Spinal cord (tissue), 10 donors: ENCODE measurements around the gene PRIMA1. TPM values are rescaled to one million over a fixed set of nuclear protein-coding genes. Genes with fewer than 3 reads are reported as not detected.

ENCODE experiments used
- DNase-seq, 6 donors: peaks; one replicate each; pipeline versions ENCODE4 v3.0.0 to v3.0.0-alpha.2; 2013 to 2015; ENCODE audit warnings: low spot score in 6 of 6, low read depth in 4 of 6
- H3K27ac ChIP-seq: one replicate; pipeline ENCODE4 v1.5.1; 2013; ENCODE audit warnings: low read depth, low read length, control low read depth
- H3K27me3 ChIP-seq: one replicate; pipeline ENCODE4 v1.6.1; 2013; ENCODE audit warnings: low read length; ENCODE audit not compliant: control insufficient read depth, insufficient read depth
- H3K36me3 ChIP-seq: one replicate; pipeline ENCODE4 v1.6.1; 2013; ENCODE audit warnings: low read length; ENCODE audit not compliant: control insufficient read depth, insufficient read depth
- H3K4me1 ChIP-seq: one replicate; pipeline ENCODE4 v1.6.1; 2013; ENCODE audit warnings: low read length; ENCODE audit not compliant: control insufficient read depth, insufficient read depth
- H3K4me3 ChIP-seq: one replicate; pipeline ENCODE4 v1.5.1; 2013; ENCODE audit warnings: low read depth, low read length, control low read depth
- H3K9me3 ChIP-seq: one replicate; pipeline ENCODE4 v1.6.1; 2013; ENCODE audit warnings: low read length; ENCODE audit not compliant: control insufficient read depth, insufficient read depth
- WGBS: methylation state at CpG from one replicate; pipeline ENCODE4 v1.1.5; 2013; ENCODE audit warnings: missing lambda C conversion rate; ENCODE audit not compliant: insufficient coverage; 5-methylcytosine and 5-hydroxymethylcytosine counted together
- polyA plus RNA-seq, 2 donors: library from polyadenylated mRNA; unstranded; fragments of 120-200 nt; gene quantifications; one replicate each; pipeline ENCODE4 v1.2.1, GENCODE V29; 2013; ENCODE audit not compliant: insufficient read length in 2 of 2
- total RNA-seq, 2 donors: library from RNA; depleted of rRNA in 1 of 2; stranded (reverse); fragments of 120-200 nt in 1 of 2; fragments of >200 nt in 1 of 2; gene quantifications; one replicate each; pipeline versions ENCODE4 v1.2.3 to v1.2.4, GENCODE V29; 2013 to 2014
- donor health status: healthy.

The PRIMA1 gene
- total and polyA plus RNA-seq, 4 donors: 4.5 to 27.8 (median 12.0) TPM

DNA sequence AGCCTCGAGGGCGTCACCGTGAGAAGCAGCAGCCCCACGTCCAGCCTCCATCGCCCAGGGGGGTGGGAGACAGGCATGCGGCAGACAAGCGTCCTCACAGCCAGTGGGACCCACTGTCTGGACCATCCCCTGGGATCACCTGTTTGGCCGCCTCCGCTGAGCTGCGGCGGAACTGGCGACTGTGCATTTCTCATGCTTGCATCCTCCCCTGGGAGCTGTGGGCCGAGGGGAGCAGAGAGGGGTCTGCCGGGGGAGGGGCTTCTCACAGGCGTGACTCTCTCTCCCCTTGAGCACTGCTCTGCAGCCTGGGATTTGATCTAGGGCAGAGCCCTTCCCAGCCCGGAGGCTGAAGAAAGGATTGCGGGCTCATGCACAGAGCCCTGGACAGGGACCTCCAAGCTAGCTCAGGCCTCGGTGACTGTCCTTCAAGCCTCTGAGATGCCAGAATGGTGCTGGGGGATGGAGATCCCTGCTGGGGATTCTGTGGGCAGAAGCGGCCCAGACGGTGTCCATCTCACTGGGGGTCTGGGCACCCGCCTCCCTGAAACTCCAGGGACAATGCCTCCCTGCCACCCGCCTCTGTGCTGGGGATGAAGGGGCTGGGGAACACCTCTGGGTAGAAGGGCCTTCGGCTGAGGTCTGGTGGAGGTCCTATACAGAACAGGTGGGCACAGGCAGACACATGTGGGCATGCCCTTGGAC, 61.1 kb downstream of the PRIMA1 start:
- Histone ChIP-seq H3K9me3 (no peaks in the 10 kb centered on the region), H3K27me3 (no peaks in the 10 kb centered on the region), H3K4me3 (no peak overlapping the region), H3K36me3 (peaks cover 40% of the 10 kb centered on the region), H3K27ac (no peak overlapping the region), H3K4me1 (peaks cover 3% of the 10 kb centered on the region)
- WGBS: 84% methylated on average over 21 of the region's 23 CpGs
- DNase-seq: no peak

DNA sequence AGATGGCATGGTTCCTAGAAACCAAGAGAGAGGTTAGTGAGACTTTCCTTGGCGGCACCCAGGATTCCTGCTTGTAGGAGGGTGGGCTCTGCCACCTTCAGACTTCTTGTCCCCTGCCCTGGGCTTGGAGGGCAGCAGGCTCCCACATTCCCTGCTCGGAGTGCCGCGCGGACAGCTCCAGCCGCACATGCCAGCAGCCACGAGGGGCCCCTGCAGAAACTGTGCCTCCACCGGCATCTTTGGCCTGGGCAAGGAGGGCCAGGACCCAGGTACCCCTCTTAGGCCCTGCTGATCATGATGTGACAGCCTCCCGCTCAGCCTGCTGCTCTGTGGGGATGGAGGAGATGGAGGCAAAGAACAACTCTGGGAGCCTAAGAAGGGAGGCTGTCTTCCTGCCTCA, 62.3 kb downstream of the PRIMA1 start:
- Histone ChIP-seq H3K4me3 (no peak overlapping the region), H3K9me3 (no peaks in the 10 kb centered on the region), H3K4me1 (peaks cover 3% of the 10 kb centered on the region), H3K36me3 (peaks cover 42% of the 10 kb centered on the region), H3K27ac (no peak overlapping the region), H3K27me3 (no peaks in the 10 kb centered on the region)
- no peak for DNase-seq
- 89% methylated on average over 8 of the region's 9 CpGs for WGBS

DNA sequence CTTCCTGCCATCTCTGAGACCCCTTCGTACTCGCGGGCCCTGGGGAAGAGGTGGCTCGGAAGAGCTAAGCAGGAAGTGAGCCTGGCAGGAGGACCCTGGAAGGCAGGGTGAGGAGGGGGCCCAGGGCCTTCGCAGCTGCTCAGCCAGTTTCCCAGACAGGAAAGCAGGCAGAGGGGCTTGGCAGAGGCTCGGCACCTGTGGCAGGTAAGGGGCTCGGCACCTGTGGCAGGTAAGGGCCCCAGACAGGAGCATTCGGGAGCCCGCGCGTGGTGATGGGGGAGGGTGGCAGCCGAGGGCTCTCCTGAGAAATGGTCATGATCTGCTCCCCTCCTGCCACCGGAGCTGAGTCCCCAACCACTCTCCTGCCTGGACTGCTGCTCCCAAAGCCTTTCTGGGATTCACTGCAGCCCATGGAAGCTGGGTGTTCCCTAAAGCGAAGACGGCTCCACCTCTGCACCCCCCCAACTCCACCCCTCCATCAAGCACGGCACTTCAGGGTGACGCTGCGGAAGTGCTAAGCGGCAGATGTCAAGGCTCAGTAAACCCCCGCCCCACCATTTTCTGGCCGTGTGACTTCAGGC, 63.2 kb downstream of the PRIMA1 start:
- H3K9me3 ChIP-seq: no peaks in the 10 kb centered on the region
- no peak overlapping the region for H3K4me3 ChIP-seq
- H3K36me3 ChIP-seq: peaks cover 51% of the 10 kb centered on the region
- 82% methylated on average over 21 of the region's 21 CpGs for WGBS
- H3K27ac ChIP-seq: no peak overlapping the region
- DNase-seq: no peak
- H3K27me3 ChIP-seq: no peaks in the 10 kb centered on the region
- peaks cover 3% of the 10 kb centered on the region for H3K4me1 ChIP-seq

DNA sequence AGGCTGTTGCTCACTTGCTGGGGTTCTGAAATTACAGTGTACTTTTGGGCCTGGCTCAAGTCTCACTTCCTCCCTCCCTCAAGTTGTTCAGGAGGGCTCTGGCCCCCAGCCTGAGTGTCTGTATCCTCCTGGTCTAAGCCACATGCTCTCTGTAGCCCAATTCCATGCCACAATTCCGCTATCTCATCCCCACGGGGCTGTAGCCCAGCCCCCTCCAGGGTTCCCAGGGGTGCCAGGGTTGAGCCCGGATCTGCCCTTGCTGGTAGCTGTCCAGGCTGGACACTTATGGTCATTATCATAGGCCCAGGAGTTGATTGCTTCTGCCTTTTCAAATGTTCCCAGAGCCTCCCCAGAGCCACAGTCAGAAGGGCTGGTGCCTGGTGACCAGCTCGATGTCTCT, 65.3 kb downstream of the PRIMA1 start:
- 80% methylated on average over 4 of the region's 4 CpGs for WGBS
- H3K36me3 ChIP-seq: peaks cover 44% of the 10 kb centered on the region
- no peak for DNase-seq
- H3K27me3 ChIP-seq: no peaks in the 10 kb centered on the region
- no peaks in the 10 kb centered on the region for H3K9me3 ChIP-seq
- no peak overlapping the region for H3K4me3 ChIP-seq
- no peaks in the 10 kb centered on the region for H3K4me1 ChIP-seq
- H3K27ac ChIP-seq: no peak overlapping the region

DNA sequence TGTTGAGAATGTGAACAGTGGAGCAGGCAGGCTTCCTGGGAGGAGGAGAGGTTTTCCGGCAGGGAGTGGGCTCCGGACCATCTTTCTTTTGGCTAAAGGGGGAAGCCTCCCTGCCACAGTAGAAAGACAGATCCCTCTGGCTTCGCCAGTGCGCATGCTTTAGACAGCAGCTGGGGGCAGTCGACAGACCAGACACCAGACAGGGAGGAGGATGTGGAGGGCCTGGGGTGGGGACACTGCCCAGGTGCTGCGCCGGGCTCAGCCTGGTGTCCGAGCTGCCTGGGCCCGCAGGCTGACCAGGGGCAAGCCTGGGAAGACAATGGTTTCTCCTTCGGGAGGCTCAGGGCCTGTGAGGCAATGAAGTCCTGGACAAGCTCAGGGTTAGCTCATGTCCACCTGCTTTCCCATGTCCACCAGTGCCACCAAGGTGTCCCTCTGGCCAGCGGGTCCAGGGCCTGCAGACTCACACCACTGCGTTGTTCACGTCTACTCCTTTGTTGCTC, 67.3 kb downstream of the PRIMA1 start:
- Histone ChIP-seq H3K27me3 (no peaks in the 10 kb centered on the region), H3K4me3 (no peak overlapping the region), H3K36me3 (peaks cover 35% of the 10 kb centered on the region), H3K9me3 (no peaks in the 10 kb centered on the region), H3K27ac (no peak overlapping the region), H3K4me1 (peaks cover 15% of the 10 kb centered on the region)
- DNase-seq: no peak
- 90% methylated on average over 10 of the region's 13 CpGs for WGBS

DNA sequence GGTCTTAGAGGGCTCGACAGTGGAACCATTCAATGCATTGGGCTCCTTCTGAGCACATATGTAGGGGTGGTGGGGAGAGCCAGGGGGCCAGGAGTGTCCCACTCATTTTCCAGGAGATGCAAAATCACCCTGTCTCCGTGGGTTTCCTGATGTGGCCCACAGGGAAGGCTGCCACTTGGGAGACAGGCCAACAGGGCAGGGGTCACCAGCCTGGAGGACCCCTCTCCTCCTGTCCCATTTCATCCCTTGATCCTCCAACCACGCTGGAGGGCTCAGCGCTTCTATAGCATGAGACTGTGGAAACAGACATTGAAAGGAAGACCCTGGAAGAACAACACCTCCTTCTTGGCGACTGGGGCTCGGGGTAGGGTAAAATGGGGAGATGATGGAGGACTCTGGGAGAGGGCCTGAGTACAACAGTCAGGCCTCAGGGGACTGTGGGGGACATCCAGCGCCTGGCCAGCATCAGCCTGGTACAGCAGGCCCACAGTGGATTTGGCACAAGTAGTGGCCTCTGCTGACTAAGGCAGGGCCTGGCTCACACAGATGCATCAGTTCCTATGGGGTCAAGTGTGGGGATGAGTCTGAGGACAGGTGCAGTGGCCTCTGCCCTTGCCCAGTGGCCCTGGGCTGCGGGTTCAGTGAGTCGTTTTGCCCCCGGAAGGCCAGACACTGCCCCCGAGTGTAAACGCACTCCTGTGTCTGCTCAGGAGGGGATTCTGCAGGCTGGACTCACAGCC, 68.0 kb downstream of the PRIMA1 start:
- H3K9me3 ChIP-seq: no peaks in the 10 kb centered on the region
- no peaks in the 10 kb centered on the region for H3K27me3 ChIP-seq
- H3K4me3 ChIP-seq: no peak overlapping the region
- no peak overlapping the region for H3K27ac ChIP-seq
- H3K4me1 ChIP-seq: peaks cover 22% of the 10 kb centered on the region
- H3K36me3 ChIP-seq: peaks cover 30% of the 10 kb centered on the region
- DNase-seq: no peak
- WGBS: 85% methylated on average over 9 of the region's 12 CpGs

DNA sequence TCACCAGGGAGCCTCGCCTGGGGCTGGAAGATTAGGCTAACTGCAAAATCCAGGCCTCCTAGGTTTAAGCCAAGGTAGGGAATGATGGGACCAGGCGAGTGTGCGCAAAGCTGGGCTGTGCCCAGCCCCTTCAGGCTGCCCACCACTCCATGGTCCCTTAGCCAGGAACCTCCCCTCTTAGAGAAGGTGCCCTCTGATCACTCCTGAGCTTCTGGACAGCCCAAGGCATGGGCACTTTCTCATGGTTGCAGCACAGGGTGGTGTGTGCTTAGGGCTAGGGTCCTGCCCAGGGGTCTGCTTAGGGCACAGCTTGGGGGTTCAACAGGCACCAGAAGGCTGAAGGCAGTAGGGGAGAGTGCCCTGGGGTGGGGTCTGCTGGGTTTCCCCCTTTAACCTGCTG, 69.0 kb downstream of the PRIMA1 start:
- Histone ChIP-seq H3K27ac (no peak overlapping the region), H3K36me3 (peaks cover 25% of the 10 kb centered on the region)
- WGBS: 83% methylated on average over 1 of the region's 3 CpGs

DNA sequence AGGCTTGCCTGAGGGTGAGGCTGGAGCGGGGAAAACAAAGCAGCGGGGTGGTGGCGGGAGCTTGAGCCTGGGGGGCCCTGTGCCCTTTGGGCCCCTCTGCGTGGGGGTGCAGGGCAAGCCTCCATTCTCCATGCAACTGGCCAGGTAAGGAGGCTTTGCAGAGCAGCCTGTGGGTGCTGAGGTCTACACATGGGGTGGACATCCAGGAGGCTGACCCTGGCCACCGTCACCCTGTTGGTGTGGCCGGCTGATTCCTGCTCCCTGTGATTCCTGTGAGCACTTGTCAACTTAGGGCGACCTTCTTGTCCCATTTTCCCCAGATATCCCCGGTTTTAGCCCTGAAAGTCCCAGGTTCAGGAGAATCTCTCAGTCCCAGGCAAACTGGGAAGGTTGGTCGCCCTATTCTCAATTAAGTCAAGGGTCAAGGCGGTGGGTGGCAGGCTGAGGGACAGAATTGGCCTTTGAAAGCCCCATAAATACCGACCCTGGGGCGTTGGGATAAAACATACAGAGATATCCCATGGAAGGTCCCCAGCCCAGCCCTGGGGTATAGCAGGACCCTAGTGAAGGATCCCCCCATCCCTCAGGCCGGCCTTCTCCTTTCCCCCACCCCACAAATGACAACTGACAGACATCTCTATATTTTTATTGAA, 70.5 kb downstream of the PRIMA1 start:
- no peaks in the 10 kb centered on the region for H3K27me3 ChIP-seq
- DNase-seq: no peak
- peaks cover 39% of the 10 kb centered on the region for H3K4me1 ChIP-seq
- no peak overlapping the region for H3K4me3 ChIP-seq
- no peak overlapping the region for H3K27ac ChIP-seq
- H3K9me3 ChIP-seq: no peaks in the 10 kb centered on the region
- peaks cover 25% of the 10 kb centered on the region for H3K36me3 ChIP-seq
- 94% methylated on average over 10 of the region's 13 CpGs for WGBS

More for the DNA sequence above, 69.0 kb downstream of the PRIMA1 start:
- DNase-seq: no peak
- H3K4me3 ChIP-seq: no peak overlapping the region
- no peaks in the 10 kb centered on the region for H3K27me3 ChIP-seq
- H3K9me3 ChIP-seq: no peaks in the 10 kb centered on the region
- peaks cover 25% of the 10 kb centered on the region for H3K4me1 ChIP-seq

DNA sequence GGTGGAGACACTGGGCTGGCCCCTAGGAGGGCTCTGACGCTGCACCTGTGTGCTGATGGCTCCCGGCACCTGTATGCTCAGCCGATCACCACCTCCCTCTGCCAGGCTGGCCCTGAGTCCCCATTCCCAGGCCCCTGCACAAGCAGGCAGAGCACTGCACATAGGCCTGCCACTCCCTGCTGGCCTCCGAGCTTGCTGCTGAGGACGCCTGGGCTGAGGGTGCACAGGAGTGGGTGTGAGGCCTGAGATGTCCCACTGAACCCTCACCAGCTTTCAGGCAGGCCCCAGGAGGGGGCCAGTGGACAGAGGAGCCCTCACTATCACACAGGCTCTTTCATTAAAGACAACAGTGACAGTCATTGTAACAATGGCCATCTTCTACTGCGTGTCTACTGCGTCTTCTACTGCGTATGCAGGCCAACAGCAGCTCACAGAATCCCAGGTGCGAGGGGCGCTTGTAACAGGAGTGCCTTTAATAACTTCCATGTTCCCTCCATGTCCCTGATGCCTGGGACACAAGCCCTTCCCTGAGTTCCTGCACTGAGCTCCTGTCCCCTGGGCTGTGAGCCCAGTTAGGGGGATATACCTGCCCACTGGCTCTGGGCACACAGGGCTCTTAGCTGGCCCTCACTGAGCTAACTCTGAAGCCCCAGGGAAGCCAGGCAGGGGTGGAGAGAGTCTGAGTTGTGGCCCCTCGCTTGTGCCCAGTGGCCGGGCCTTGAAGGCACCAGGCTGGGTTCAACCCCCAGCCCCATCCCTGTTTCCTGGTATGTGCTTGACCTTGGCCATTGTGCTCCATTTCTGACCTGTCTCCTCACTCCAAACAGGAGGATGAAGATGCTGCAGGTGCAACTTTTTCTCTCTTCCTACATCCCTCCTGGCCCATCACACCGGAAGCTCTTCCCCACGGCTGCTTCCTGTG, 71.3 kb downstream of the PRIMA1 start:
- no peak for DNase-seq
- Histone ChIP-seq H3K36me3 (peaks cover 20% of the 10 kb centered on the region), H3K27ac (no peak overlapping the region), H3K9me3 (no peaks in the 10 kb centered on the region), H3K4me3 (no peak overlapping the region), H3K4me1 (peaks cover 47% of the 10 kb centered on the region), H3K27me3 (no peaks in the 10 kb centered on the region)
- WGBS: 92% methylated on average over 14 of the region's 14 CpGs
